ENCODE measurements around the gene ACTRT3.

ACTRT3 gene

DNA sequence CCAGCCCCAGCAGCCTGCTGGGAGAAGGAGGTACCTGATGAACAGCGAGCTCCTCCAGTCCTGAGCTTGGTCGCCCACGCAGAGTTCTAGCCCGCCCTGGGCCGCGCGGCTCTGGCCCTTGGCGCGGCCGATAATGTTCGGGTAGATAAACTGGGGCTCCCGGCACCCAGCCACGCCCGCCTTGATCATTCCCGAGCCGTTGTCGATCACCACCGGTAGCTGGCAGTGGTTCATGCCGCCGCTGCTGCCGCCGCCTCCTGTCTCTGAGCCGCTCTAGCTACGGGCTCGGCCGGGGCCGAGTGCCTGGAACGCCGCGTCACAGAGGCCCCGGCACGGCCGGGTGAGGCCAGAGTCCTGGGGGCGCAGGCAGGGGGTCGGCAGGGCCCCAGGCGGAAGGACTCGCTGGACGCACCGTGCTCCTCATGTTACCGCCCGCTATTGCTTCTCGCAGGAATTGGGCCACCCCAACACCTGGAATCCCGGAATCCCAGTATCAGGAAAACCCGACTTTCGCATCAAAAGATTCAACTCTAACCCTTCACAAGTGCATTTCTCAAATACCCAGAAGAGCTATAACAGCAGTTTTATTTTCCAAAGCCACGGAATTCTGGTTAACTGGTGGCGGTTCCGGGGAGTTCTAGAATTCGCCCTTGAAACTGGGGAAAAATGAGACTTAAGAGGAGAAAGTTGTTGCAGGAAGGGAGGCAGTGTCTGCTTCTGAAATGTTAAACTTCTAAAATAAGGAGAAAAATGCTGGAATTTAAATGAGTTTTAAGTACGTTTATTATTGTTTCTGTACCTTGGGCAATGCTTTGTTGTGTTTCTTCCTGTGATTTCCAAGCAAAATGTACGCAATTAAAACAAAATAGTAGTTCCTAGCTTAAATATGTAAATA is at the start of gene ACTRT3:
Gene ACTRT3 (minus strand): TSS at position 275 of the 895 bp plus-strand sequence. CDS start 41 bp downstream, at position 234.
- Histone ChIP-seq H3K27me3 (ENCODE audit: control insufficient read depth, insufficient read depth, low read length) (no peaks in the 10 kb centered on the region), H3K4me3 (ENCODE audit: low read depth, low read length) (peak within 1 kb of the TSS; percentile 63), H3K9me3 (ENCODE audit: control insufficient read depth, insufficient read depth, low read length) (no peaks in the 10 kb centered on the region), H3K4me1 (ENCODE audit: control insufficient read depth, insufficient read depth, low read length) (no peaks in the 10 kb centered on the region), H3K36me3 (ENCODE audit: control insufficient read depth, insufficient read depth, low read length) (peaks cover 1% of the 10 kb centered on the region), H3K9ac (ENCODE audit: low read depth, low read length) (peak within 1 kb of the TSS; percentile 49)

DNA sequence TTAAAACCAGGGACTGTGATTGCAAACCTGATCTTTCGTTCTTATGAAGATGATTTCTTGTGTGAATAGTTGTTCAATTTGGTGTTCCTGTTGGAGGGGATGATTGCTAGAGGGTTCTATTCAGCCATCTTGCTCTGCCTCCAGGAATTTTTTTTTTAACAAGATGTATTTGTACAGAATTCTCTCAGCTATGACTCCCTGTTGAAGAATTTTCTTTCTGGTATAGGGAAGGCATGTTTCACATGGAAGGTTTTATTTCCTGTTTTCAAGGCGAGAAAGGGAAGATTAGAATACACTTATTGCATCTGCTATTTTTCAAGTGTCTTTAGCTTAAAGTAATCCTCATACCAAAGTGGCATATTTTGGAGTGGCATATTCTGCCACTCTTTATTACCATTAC is 49.0 kb upstream of the ACTRT3 start:
- Histone ChIP-seq H3K4me3 (ENCODE audit: low read depth, low read length) (no peak overlapping the region), H3K27me3 (ENCODE audit: control insufficient read depth, insufficient read depth, low read length) (peaks cover 12% of the 10 kb centered on the region), H3K4me1 (ENCODE audit: control insufficient read depth, insufficient read depth, low read length) (peaks cover under 1% of the 10 kb centered on the region), H3K9ac (ENCODE audit: low read depth, low read length) (no peak overlapping the region), H3K9me3 (ENCODE audit: control insufficient read depth, insufficient read depth, low read length) (no peaks in the 10 kb centered on the region), H3K36me3 (ENCODE audit: control insufficient read depth, insufficient read depth, low read length) (no peaks in the 10 kb centered on the region)

GRCh38 chr3:169815590-169816150 is 46.3 kb upstream of the ACTRT3 start:
- Histone ChIP-seq H3K27me3 (ENCODE audit: control insufficient read depth, insufficient read depth, low read length) (peaks cover 21% of the 10 kb centered on the region), H3K4me3 (ENCODE audit: low read depth, low read length) (no peak overlapping the region), H3K9me3 (ENCODE audit: control insufficient read depth, insufficient read depth, low read length) (no peaks in the 10 kb centered on the region), H3K4me1 (ENCODE audit: control insufficient read depth, insufficient read depth, low read length) (peaks cover 7% of the 10 kb centered on the region), H3K36me3 (ENCODE audit: control insufficient read depth, insufficient read depth, low read length) (no peaks in the 10 kb centered on the region), H3K9ac (ENCODE audit: low read depth, low read length) (no peak overlapping the region)

DNA sequence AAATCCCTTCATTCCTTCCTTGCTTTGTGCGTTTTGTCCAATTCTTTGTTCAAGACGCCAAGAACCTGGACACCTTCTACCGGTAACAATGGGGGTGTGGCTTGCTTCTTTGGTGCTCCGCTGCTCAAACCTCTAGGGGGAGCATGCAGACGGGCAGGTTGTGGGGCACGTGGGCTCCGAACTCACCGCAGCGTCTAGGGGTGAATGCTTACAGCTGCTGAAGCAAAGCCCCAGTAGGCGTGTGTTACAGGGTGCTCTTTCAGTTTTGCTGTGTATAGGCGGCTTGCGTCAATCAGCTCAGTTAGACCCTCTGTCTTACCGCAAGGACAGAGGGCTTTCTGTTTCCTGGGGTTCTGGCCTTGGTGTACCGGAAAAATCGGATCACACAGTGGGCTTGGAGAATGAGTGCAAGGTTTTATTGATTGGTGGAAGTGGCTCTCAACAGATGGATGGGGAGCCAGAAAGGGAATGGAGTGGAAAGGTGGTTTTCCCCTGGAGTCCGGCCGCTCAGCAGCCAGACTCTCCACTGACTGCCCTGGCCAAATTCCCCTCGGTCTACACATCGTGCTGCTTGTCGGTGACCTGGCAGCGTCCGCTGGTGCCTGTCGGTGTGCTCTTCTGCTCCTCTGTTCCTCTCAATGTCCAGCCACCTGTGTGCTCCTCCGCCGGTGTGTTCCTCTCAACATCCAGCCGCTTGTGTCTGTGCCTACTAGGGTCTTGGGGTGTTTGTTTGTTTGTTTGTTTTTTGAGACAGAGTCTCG is 44.6 kb upstream of the ACTRT3 start:
- peaks cover 7% of the 10 kb centered on the region for H3K4me1 ChIP-seq (ENCODE audit: control insufficient read depth, insufficient read depth, low read length)
- H3K9ac ChIP-seq (ENCODE audit: low read depth, low read length): peak overlapping the region; percentile 47
- H3K9me3 ChIP-seq (ENCODE audit: control insufficient read depth, insufficient read depth, low read length): no peaks in the 10 kb centered on the region
- peaks cover 21% of the 10 kb centered on the region for H3K27me3 ChIP-seq (ENCODE audit: control insufficient read depth, insufficient read depth, low read length)
- no peaks in the 10 kb centered on the region for H3K36me3 ChIP-seq (ENCODE audit: control insufficient read depth, insufficient read depth, low read length)
- peak overlapping the region; percentile 82 for H3K4me3 ChIP-seq (ENCODE audit: low read depth, low read length)

GRCh38 chr3:169813278-169813677 is 43.9 kb upstream of the ACTRT3 start:
- Histone ChIP-seq H3K4me1 (ENCODE audit: control insufficient read depth, insufficient read depth, low read length) (peaks cover 7% of the 10 kb centered on the region), H3K36me3 (ENCODE audit: control insufficient read depth, insufficient read depth, low read length) (no peaks in the 10 kb centered on the region), H3K9ac (ENCODE audit: low read depth, low read length) (no peak overlapping the region), H3K4me3 (ENCODE audit: low read depth, low read length) (peak overlapping the region; percentile 82), H3K27me3 (ENCODE audit: control insufficient read depth, insufficient read depth, low read length) (peaks cover 21% of the 10 kb centered on the region), H3K9me3 (ENCODE audit: control insufficient read depth, insufficient read depth, low read length) (no peaks in the 10 kb centered on the region)

GRCh38 chr3:169812332-169813235 is 43.2 kb upstream of the ACTRT3 start, which contains the start of the genes LRRC34 and LRRIQ4:
TSS of gene LRRC34 (minus strand) at chr3:169812904. CDS start at chr3:169812548, 356 bp downstream.
TSS of gene LRRIQ4 (plus strand) at chr3:169812870. CDS start at chr3:169821922, 9,052 bp downstream.
- Histone ChIP-seq H3K27me3 (ENCODE audit: control insufficient read depth, insufficient read depth, low read length) (peaks cover 21% of the 10 kb centered on the region), H3K36me3 (ENCODE audit: control insufficient read depth, insufficient read depth, low read length) (no peaks in the 10 kb centered on the region), H3K4me3 (ENCODE audit: low read depth, low read length) (peak within 1 kb of the TSS; percentile 82), H3K4me1 (ENCODE audit: control insufficient read depth, insufficient read depth, low read length) (peaks cover 7% of the 10 kb centered on the region), H3K9ac (ENCODE audit: low read depth, low read length) (peak within 1 kb of the TSS; percentile 66), H3K9me3 (ENCODE audit: control insufficient read depth, insufficient read depth, low read length) (no peaks in the 10 kb centered on the region)

DNA sequence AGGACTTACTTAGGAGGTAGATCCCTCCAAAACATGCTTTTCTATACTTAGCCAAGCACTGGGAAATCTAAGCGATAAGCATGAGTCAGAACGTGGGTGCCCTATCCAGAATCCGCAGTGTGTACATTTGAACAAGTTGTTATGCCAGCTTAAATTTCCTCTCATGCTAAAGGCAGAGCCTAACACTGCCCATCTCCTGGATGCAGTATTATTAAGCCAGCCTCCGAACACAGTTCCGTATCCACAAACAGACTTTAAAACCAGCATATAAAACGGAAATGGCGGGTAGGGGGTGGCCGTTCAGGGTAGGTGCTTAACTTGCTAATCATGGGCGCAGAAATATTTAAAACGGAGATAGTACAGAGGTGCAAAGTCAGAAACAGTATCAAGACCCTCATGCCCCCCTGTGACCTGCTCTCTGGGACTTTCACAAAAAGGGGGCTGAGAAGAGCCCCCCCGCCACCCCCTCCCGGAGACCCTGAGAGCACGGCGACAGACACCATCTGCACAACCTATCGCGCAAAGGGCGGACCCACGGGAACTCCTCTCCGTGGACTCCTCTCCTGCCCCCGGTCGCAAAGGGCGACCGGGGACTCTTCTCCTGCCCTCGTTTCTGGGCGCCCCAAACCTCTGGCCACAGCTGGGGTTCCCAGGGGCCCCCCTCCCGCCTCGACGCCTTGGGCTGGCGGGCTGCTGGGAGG is 42.4 kb upstream of the ACTRT3 start:
- no peaks in the 10 kb centered on the region for H3K9me3 ChIP-seq (ENCODE audit: control insufficient read depth, insufficient read depth, low read length)
- peak overlapping the region; percentile 66 for H3K9ac ChIP-seq (ENCODE audit: low read depth, low read length)
- peak overlapping the region; percentile 82 for H3K4me3 ChIP-seq (ENCODE audit: low read depth, low read length)
- no peaks in the 10 kb centered on the region for H3K36me3 ChIP-seq (ENCODE audit: control insufficient read depth, insufficient read depth, low read length)
- H3K27me3 ChIP-seq (ENCODE audit: control insufficient read depth, insufficient read depth, low read length): peaks cover 21% of the 10 kb centered on the region
- peaks cover 7% of the 10 kb centered on the region for H3K4me1 ChIP-seq (ENCODE audit: control insufficient read depth, insufficient read depth, low read length)

DNA sequence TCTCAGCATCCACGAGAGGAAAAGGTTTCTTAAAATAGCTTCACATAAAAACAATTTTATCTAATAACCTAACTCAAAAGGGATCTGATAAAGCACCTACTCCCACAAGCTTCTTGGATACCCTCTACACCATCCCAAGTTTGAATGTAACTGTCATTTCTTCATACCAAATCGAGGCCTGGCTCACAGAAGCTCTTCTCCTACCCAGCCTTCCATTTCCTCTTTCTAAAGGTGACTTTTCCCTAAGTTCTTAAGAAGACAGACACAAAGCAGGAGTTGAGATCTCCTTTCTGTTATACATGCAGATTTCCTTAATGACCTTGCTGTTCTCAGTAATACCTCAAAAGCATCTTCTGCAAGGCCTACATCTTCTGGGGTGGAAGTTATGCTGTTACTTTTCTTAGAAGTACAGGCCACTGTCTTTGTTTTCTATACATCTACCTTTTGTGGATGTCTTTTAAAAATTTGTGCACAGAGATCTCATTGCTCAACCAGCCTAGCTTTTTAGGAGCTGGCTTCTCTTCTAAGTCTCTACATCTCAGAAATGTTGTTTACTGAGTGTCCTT is 40.0 kb upstream of the ACTRT3 start:
- H3K4me3 ChIP-seq (ENCODE audit: low read depth, low read length): no peak overlapping the region
- peaks cover 14% of the 10 kb centered on the region for H3K27me3 ChIP-seq (ENCODE audit: control insufficient read depth, insufficient read depth, low read length)
- H3K9me3 ChIP-seq (ENCODE audit: control insufficient read depth, insufficient read depth, low read length): no peaks in the 10 kb centered on the region
- H3K36me3 ChIP-seq (ENCODE audit: control insufficient read depth, insufficient read depth, low read length): no peaks in the 10 kb centered on the region
- H3K4me1 ChIP-seq (ENCODE audit: control insufficient read depth, insufficient read depth, low read length): peaks cover 7% of the 10 kb centered on the region
- H3K9ac ChIP-seq (ENCODE audit: low read depth, low read length): no peak overlapping the region

- no peaks in the 10 kb centered on the region for H3K27me3 ChIP-seq (ENCODE audit: control insufficient read depth, insufficient read depth, low read length)
- H3K9ac ChIP-seq (ENCODE audit: low read depth, low read length): no peak overlapping the region
- H3K4me1 ChIP-seq (ENCODE audit: control insufficient read depth, insufficient read depth, low read length): no peaks in the 10 kb centered on the region
- H3K36me3 ChIP-seq (ENCODE audit: control insufficient read depth, insufficient read depth, low read length): peaks cover 4% of the 10 kb centered on the region
- H3K4me3 ChIP-seq (ENCODE audit: low read depth, low read length): no peak overlapping the region
- H3K9me3 ChIP-seq (ENCODE audit: control insufficient read depth, insufficient read depth, low read length): no peaks in the 10 kb centered on the region
Measured at GRCh38 chr3:169804681-169805080, 35.3 kb upstream of the ACTRT3 start.

- Histone ChIP-seq H3K4me1 (ENCODE audit: control insufficient read depth, insufficient read depth, low read length) (no peaks in the 10 kb centered on the region), H3K36me3 (ENCODE audit: control insufficient read depth, insufficient read depth, low read length) (no peaks in the 10 kb centered on the region), H3K9me3 (ENCODE audit: control insufficient read depth, insufficient read depth, low read length) (no peaks in the 10 kb centered on the region), H3K9ac (ENCODE audit: low read depth, low read length) (no peak overlapping the region), H3K27me3 (ENCODE audit: control insufficient read depth, insufficient read depth, low read length) (no peaks in the 10 kb centered on the region), H3K4me3 (ENCODE audit: low read depth, low read length) (no peak overlapping the region)
Measured at GRCh38 chr3:169792359-169792758, 23.0 kb upstream of the ACTRT3 start.
